MM.1S (cell line): Measurements from ENCODE around the gene MMP23B.
"Not testable (repeated sequence)": the region's sequence is repeated elsewhere in the genome, so short reads cannot be mapped to it uniquely, and the experiment has no call there.

ENCODE experiments used
- CTCF ChIP-seq: fragments of 300-600 bp; sonication (generic); IDR thresholded peaks from 2 replicates; pipeline ENCODE4 v1.5.1; 2016; ENCODE audit warnings: antibody characterized with exemption, low read length, mixed read lengths
- EZH2 ChIP-seq: fragments of 300-600 bp; sonication (generic); optimal IDR thresholded peaks from 2 replicates; pipeline ENCODE3; 2017; ENCODE audit warnings: low read depth, mild to moderate bottlenecking, antibody characterized with exemption, low read length, mixed read lengths
- EZH2phosphoT487 ChIP-seq: fragments of 300-600 bp; sonication (generic); IDR thresholded peaks from 2 replicates; pipeline ENCODE4 v1.6.1; 2018; ENCODE audit warnings: antibody characterized with exemption, low read length

- not testable (repeated sequence) for TF ChIP-seq CTCF, EZH2, EZH2phosphoT487
Measured at GRCh38 chr1:1676087-1676486, 44.1 kb downstream of the MMP23B start.
